Measurements from ENCODE around the gene LRG1.

GRCh38 chr19:4581666-4582553 lies 42.1 kb upstream of the LRG1 start:
- TF ChIP-seq, protein P1, sequence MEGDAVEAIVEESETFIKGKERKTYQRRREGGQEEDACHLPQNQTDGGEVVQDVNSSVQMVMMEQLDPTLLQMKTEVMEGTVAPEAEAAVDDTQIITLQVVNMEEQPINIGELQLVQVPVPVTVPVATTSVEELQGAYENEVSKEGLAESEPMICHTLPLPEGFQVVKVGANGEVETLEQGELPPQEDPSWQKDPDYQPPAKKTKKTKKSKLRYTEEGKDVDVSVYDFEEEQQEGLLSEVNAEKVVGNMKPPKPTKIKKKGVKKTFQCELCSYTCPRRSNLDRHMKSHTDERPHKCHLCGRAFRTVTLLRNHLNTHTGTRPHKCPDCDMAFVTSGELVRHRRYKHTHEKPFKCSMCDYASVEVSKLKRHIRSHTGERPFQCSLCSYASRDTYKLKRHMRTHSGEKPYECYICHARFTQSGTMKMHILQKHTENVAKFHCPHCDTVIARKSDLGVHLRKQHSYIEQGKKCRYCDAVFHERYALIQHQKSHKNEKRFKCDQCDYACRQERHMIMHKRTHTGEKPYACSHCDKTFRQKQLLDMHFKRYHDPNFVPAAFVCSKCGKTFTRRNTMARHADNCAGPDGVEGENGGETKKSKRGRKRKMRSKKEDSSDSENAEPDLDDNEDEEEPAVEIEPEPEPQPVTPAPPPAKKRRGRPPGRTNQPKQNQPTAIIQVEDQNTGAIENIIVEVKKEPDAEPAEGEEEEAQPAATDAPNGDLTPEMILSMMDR (optimal IDR thresholded peaks at IDR 0.05 in 1 of 3, IDR thresholded peaks at IDR 0.05 in 1 of 3, conservative IDR thresholded peaks at IDR 0.05 in 1 of 3; ENCODE audit: extremely low read depth in 1 of 3, insufficient read depth in 2 of 3, low read length in 3 of 3): no peak
- peak; percentile 36 for TF ChIP-seq EZH2 (IDR thresholded peaks at IDR 0.05; ENCODE audit: low read length)
